Measurements from ENCODE around the gene HMBS. TPM values are rescaled to one million over a fixed set of nuclear protein-coding genes. Genes with fewer than 3 reads are reported as not detected.
"Not testable (repeated sequence)": the region's sequence is repeated elsewhere in the genome, so short reads cannot be mapped to it uniquely, and the experiment has no call there.

Gene HMBS
- total RNA-seq, 1 donor from 2014 or later, result 35.7 TPM

GRCh38 chr11:119116601-119117000, 31.9 kb downstream of the HMBS start:
- intact Hi-C loops (cut with micrococcal nuclease), result no loop called here

- intact Hi-C loops (cut with micrococcal nuclease), result no loop called here
These were observed 32.5 kb downstream of the HMBS start for GRCh38 chr11:119117004-119117706.

GRCh38 chr11:119118227-119118626, 33.5 kb downstream of the HMBS start:
- intact Hi-C loops (cut with micrococcal nuclease), result no loop called here

DNA sequence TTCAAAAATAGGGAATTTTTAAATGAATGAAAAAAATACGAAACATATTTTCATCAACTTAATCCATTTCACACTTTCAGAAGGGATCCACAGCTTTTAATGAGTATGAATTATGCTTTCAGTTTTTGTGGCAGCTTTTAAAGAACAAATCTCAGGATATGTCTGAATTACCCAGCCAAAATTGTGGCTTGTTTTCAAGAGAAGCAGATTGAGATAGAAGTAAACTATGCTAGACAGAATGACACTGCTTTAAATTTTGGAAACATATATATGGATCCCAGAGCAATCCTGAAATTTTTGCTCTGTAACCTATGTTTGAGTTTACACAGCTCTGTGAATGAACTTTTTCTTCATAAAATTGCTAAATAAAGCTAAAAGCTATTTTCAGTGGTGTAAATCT, 34.3 kb downstream of the HMBS start:
- intact Hi-C loops (cut with micrococcal nuclease), result no loop called here

- intact Hi-C loops (cut with micrococcal nuclease), result loop anchor here (1.0 kb wide), 8 partner anchors 13 to 214 kb away; partner anchors contain the start of genes C2CD2L, HYOU1, RNF26 and RPS25
These were observed 35.9 kb downstream of the HMBS start for GRCh38 chr11:119120639-119121007.

GRCh38 chr11:119121008-119121810, 36.5 kb downstream of the HMBS start, which contains the start of gene HINFP:
TSS of gene HINFP (plus strand) at chr11:119121580. CDS start at chr11:119126945, 5,365 bp downstream.
- intact Hi-C loops (cut with micrococcal nuclease), result loop anchor here (1.0 kb wide), 8 partner anchors 14 to 213 kb away; partner anchors contain the start of genes C2CD2L, HYOU1, RNF26 and RPS25

DNA sequence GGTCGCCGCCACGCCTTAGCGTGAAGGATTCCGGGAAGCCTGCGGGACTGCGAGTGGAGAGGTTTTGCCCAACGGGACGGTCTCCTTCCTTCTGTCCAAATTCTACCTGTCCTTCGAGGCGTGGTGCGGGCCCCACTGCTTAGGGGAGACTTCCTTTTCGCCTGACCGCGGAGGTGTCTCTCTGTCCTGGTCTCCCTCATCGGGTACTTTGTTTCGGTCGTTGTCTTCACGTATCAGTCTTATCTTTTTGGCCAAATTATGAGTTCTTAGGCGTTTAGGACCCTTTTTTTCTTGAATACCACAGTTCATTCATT, 37.1 kb downstream of the HMBS start:
- intact Hi-C loops (cut with micrococcal nuclease), result loop anchor here (1.0 kb wide), 8 partner anchors 14 to 213 kb away; partner anchors contain the start of genes C2CD2L, HYOU1, RNF26 and RPS25

DNA sequence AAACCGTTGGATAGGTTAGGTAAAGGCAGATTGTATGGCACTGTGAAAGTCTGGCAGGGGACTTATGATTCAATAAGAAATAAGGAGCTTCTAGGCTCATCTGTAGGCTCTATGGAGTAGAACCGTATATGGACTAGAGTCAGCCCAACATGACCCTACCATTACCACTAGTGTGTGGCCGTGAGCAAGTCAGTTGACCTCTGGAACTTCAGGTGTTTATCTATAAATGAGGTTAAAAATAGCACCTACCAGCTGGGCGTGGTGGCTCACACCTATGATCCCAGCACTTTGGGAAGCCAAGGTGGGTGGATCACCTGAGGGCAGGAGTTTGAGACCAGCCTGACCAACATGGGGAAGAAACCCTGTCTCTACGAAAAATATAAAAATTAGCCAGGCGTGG, 41.1 kb downstream of the HMBS start:
- intact Hi-C loops (cut with micrococcal nuclease), result no loop called here

- intact Hi-C loops (cut with micrococcal nuclease), result no loop called here
These were observed 42.1 kb downstream of the HMBS start for GRCh38 chr11:119126675-119127268.

DNA sequence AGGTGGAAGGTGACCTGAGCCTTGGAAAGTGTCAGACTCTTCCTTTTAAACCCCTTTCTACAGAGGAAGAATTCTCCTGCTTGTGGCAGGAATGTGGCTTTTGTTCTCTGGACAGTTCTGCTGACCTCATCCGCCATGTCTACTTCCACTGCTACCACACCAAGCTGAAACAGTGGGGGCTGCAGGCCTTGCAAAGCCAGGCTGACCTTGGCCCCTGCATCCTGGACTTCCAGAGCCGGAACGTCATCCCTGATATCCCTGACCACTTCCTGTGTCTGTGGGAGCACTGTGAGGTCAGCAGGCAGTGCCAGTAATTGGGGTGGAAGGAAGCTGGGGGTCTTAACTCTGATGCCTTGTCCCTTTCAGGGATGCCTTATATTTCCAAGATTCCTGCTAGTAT, 46.0 kb downstream of the HMBS start:
- intact Hi-C loops (cut with micrococcal nuclease), result no loop called here

DNA sequence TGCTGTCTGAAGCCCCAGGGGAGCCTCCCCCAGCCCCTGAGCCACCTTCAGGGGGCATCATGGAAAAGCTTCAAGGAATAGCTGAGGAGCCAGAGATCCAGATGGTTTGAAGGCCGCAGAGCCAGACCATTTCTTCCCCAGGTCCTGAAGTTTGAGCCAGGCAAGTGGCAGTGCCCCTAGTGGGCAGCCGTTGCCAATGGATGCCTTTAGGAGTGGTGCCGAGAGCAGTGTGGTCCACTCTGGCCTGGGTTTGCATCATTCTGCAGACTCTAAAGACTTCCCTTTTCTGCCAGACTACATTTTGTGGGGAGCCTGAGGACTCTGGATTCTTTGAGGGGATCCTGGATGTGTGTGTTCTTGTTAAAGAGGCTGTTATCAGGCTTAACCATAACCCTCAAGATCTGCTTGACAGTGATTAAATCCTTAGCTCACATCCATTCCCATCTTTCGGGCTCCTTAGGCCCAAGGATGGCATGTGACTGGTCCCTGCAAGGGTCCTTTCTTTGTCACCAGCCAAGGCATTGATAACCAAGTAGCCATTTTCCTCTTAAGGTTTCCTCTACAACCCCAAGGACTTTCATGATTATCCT, 49.8 kb downstream of the HMBS start:
- intact Hi-C loops (cut with micrococcal nuclease), result no loop called here

DNA sequence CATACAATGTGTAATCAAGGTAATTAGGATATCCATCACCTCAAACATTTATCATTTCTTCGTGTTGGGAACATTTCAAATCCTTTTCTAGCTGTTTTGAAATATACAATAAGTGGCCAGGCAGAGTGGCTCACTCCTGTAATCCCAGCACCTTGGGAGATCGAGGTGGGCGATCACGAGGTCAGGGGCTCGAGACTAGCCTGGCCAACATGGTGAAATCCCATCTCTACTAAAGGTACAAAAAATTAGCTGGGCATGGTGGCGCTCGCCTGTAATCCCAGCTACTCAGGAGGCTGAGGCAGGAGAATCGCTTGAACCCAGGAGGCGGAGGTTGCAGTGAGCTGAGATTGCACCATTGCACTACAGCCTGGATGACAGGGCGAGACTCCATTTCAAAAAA, 54.6 kb downstream of the HMBS start:
- intact Hi-C loops (cut with micrococcal nuclease), result not testable (repeated sequence)

Other genes with a start within 250 kb of the HMBS start
- gene CXCR5, start 201.0 kb upstream of the HMBS start, total RNA-seq, result 0.30 and 0.41 TPM in 2 replicates
- gene BCL9L, start 159.0 kb upstream of the HMBS start, total RNA-seq, result 54.8 and 56.5 TPM in 2 replicates
- not detected in 2 replicates for gene UPK2, start 128.6 kb upstream of the HMBS start, total RNA-seq
- gene FOXR1, start 113.1 kb upstream of the HMBS start, total RNA-seq, result not detected in 2 replicates
- 51.2 and 52.3 TPM in 2 replicates for gene CENATAC, start 86.7 kb upstream of the HMBS start, total RNA-seq
- 1,476 and 1,513 TPM in 2 replicates for gene RPS25, start 66.5 kb upstream of the HMBS start, total RNA-seq
- gene TRAPPC4, start 66.1 kb upstream of the HMBS start, total RNA-seq, result 82.3 and 86.6 TPM in 2 replicates
- 21.7 and 24.1 TPM in 2 replicates for gene SLC37A4, start 54.0 kb upstream of the HMBS start, total RNA-seq
- 207 and 217 TPM in 2 replicates for gene HYOU1, start 27.7 kb upstream of the HMBS start, total RNA-seq
- 31.7 and 36.5 TPM in 2 replicates for gene VPS11, start 17.1 kb upstream of the HMBS start, total RNA-seq
- 68.0 and 71.5 TPM in 2 replicates for gene DPAGT1, start 17.0 kb downstream of the HMBS start, total RNA-seq
- gene C2CD2L, start 22.5 kb downstream of the HMBS start, total RNA-seq, result 28.4 and 29.9 TPM in 2 replicates
- gene HINFP, start 36.7 kb downstream of the HMBS start, total RNA-seq, result 39.6 and 44.2 TPM in 2 replicates
- 0.07 and 0.48 TPM in 2 replicates for gene ABCG4, start 64.2 kb downstream of the HMBS start, total RNA-seq
- 23.7 TPM in 2 replicates for gene NLRX1, start 83.8 kb downstream of the HMBS start, total RNA-seq
- gene NHERF4, start 100.6 kb downstream of the HMBS start, total RNA-seq, result 0.14 and 0.23 TPM in 2 replicates
- 41.1 and 43.4 TPM in 2 replicates for gene CBL, start 121.5 kb downstream of the HMBS start, total RNA-seq
- gene MCAM, start 232.2 kb downstream of the HMBS start, total RNA-seq, result 2.0 and 2.5 TPM in 2 replicates
- 33.0 and 34.3 TPM in 2 replicates for gene RNF26, start 249.6 kb downstream of the HMBS start, total RNA-seq